GM10266 (cell line): ENCODE data around the gene HRK.

Experiments
- DNase-seq: peaks from one replicate; pipeline ENCODE4 v3.0.0; 2012; ENCODE audit errors: extremely low spot score
- TF ChIP-seq, protein P1 (sequence below): IDR thresholded peaks from 2 replicates; pipeline ENCODE4 v1.5.1; 2012; ENCODE audit warnings: mild to moderate bottlenecking, low read depth; ENCODE audit not compliant: control insufficient read depth, insufficient read depth; ENCODE audit errors: missing control alignments

Gene HRK

GRCh38 chr12:116806845-116807440 is 74.3 kb downstream of the HRK start:
- DNase-seq = no peak
- TF ChIP-seq, protein P1, sequence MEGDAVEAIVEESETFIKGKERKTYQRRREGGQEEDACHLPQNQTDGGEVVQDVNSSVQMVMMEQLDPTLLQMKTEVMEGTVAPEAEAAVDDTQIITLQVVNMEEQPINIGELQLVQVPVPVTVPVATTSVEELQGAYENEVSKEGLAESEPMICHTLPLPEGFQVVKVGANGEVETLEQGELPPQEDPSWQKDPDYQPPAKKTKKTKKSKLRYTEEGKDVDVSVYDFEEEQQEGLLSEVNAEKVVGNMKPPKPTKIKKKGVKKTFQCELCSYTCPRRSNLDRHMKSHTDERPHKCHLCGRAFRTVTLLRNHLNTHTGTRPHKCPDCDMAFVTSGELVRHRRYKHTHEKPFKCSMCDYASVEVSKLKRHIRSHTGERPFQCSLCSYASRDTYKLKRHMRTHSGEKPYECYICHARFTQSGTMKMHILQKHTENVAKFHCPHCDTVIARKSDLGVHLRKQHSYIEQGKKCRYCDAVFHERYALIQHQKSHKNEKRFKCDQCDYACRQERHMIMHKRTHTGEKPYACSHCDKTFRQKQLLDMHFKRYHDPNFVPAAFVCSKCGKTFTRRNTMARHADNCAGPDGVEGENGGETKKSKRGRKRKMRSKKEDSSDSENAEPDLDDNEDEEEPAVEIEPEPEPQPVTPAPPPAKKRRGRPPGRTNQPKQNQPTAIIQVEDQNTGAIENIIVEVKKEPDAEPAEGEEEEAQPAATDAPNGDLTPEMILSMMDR = no peak
